NCI-H510A (cell line): ENCODE results near the gene MYEF2.

Experiments used
- DNase-seq: peaks from one replicate; lab custom pipeline; 2025; lab: John Stamatoyannopoulos, UW

The MYEF2 gene

GRCh38 chr15:48086576-48086975 lies 91.5 kb downstream of the MYEF2 start:
- no peak for DNase-seq

- no peak for DNase-seq
Measured at GRCh38 chr15:48086133-48086532, 92.0 kb downstream of the MYEF2 start.

GRCh38 chr15:48085591-48085930 lies 92.5 kb downstream of the MYEF2 start:
- no peak for DNase-seq

- no peak for DNase-seq
Measured at GRCh38 chr15:48084759-48085590, 93.1 kb downstream of the MYEF2 start.
